Activated naive CD4-positive, alpha-beta T cell treated with anti-CD3 and anti-CD28 coated beads, Interleukin-2, amount 50 U/mL, for 16 hours (primary cell): ENCODE data around the gene PTPRU.

Source experiments
- DNase-seq: peaks from one replicate; pipeline ENCODE4 v3.0.0-alpha.2; 2020

The PTPRU gene

DNA sequence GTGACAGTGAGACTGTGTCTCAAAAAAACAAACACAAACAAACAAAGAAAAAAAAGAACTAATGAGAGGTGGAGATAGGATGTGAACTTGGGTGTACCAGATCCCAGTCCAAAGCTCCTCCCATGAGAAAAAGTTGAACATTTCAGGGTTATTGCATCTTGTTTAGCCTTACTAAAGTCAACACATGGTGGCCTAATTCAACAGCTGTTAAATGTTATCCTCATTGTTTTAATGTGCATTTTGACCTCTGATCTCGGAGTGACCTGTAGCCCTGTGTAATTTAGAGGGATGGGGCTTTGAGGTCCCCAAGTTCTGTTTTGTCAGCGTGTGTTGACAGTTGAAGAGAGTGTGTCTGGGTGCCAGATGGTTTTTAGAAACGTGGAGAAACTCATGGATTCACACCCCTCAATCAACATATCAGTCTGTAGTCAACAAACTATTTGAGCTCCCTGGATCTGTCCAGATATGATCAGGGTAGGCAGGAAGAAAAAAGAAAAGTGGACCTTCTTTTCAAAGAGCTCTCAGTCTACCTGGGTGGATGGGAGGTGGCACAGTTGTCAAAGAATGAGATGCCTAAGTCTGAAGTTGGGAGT, 34.7 kb downstream of the PTPRU start:
- no peak for DNase-seq

DNA sequence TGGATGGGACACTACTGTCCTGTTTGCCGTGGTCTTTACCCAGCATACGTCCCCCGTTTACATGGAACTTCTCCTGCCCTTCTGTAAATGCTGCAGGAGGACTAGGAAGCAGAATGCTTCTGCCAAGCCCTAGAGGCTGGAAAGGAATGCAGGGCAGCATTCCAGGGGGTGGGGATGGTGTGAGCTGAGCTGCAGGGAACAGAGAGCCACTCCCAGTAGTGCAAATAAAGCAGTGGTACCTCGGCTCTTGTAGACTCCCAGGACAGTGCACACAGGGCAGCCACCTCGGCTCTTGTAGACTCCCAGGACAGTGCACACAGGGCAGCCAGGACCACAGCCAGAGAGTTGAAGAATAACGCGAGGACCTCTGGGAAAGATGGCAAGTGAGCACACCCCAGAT, 35.4 kb downstream of the PTPRU start:
- DNase-seq: no peak

DNA sequence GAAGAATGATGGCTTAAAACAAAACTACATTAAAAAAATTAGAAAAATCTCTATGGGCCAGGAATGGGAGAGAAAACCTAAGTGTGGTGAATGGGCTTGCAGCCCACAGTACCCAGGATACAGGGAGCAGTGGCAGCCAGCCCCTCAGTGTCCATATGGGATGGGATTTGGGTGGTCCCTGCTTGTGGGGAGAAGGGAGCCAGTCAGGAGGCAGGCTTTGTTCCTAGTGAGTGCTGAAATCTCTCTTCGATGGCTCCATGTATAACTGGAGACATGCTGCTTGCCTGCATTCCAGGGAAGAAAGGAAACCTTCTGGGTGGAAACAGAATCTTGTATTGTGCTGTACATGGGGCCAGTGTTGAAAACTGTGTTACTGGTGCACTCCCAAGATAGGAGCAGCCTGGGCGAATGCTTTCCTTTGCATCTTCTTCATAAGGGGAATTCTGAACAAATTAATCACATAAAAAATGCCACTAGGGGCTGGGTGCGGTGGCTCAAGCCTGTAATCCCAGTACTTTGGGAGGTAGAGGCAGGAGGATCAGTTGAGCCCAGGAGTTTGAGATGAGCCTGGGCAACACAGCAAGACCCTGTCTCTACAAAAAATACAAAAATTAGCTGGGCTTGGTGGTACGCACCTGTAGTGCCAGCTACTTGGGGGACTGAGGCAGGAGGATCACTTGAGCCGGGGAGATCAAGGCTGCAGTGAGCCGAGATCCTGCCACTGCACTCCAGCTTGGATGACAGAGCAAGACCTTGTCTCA, 36.0 kb downstream of the PTPRU start:
- no peak for DNase-seq

- no peak for DNase-seq
Measured at GRCh38 chr1:29275435-29275834, 39.1 kb downstream of the PTPRU start.

GRCh38 chr1:29278124-29278523, 41.8 kb downstream of the PTPRU start:
- no peak for DNase-seq

GRCh38 chr1:29279406-29279805, 43.1 kb downstream of the PTPRU start:
- no peak for DNase-seq

GRCh38 chr1:29279951-29280391, 43.6 kb downstream of the PTPRU start:
- DNase-seq: no peak

GRCh38 chr1:29280409-29281131, 44.2 kb downstream of the PTPRU start:
- no peak for DNase-seq

GRCh38 chr1:29281571-29281970, 45.2 kb downstream of the PTPRU start:
- no peak for DNase-seq

GRCh38 chr1:29282135-29282923, 46.0 kb downstream of the PTPRU start:
- DNase-seq: no peak

GRCh38 chr1:29282924-29283803, 46.8 kb downstream of the PTPRU start:
- DNase-seq: no peak

- no peak for DNase-seq
Measured at GRCh38 chr1:29283804-29284195, 47.5 kb downstream of the PTPRU start.

DNA sequence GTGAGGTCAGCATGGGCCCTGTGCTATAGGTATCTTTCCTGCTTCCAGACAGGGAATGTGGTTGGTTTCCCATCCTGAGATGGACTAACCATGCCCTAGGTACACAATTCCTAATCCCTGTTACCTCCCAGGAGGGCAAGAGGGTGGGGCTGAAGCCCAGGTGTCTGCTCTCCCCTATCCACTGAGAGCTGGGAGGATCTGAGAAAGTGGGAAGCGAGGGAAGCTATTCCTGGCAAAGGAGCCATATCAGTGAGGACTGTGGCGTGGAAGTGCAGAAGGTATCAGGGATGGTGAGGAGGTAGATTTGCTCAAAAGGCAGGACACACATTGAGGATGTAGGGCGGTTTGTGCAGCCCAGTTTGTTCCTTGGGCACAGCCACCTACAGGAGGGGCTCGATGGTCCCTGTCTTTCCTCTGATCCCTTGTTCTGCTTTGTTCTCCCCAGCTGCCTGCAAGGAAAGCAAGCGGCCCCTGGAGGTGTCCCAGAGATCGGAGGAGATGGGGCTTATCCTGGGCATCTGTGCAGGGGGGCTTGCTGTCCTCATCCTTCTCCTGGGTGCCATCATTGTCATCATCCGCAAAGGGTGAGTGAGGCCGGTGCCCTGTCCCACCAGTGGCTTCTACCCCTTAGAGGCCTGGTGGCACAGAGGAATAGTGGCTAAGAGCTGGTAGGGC, 48.1 kb downstream of the PTPRU start:
- no peak for DNase-seq

DNA sequence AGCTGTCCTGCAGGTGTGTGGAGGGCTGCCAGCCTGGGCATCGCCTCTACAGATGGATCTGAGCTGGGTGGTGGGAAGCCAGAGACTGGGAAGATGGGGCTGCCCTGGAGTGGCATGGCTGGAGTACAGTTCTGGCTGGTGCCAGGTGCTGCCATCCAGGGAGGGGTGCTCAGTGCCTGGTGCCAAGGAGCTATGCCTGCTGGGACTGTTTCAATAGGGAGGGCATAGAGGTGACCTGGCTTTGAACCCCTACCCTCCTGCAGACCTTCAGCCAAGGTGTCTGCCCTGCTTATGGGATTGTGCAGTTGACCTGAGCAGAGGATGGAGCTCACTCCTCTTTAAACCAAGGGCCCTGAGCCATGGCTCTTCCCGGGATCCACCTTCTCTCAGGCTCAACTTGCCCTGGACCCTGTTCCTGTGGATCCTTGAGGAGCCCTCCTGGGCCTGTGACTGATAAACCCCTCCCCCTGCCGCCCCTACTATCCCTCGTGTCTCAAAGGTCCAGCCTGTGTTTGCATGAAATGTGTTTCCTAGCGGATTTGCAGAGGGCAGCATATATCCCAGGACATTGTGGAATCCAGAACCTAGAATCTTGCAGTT, 48.7 kb downstream of the PTPRU start:
- DNase-seq: no peak

GRCh38 chr1:29285771-29286170, 49.4 kb downstream of the PTPRU start:
- no peak for DNase-seq

GRCh38 chr1:29286194-29286767, 50.0 kb downstream of the PTPRU start:
- no peak for DNase-seq

DNA sequence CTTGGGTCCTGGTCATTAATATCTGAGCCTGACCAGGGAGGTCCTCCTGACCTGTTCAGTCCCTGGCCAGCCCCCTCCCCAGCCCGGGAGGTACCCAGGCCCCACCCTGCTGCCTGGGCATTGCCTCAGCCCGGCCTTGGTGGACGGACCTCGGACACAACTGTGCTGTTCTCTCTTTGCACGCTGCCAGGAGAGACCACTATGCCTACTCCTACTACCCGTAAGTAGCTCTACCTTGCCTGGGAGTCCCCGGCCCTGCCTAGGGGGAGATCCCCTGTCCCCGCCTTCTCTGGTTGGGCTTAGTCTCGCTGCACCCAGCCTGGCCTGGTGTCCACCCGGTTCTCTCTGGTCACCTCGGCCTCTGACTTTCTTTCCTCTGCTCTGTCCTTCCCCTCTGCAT, 53.2 kb downstream of the PTPRU start:
- no peak for DNase-seq

GRCh38 chr1:29290414-29290985, 54.2 kb downstream of the PTPRU start:
- DNase-seq: no peak

DNA sequence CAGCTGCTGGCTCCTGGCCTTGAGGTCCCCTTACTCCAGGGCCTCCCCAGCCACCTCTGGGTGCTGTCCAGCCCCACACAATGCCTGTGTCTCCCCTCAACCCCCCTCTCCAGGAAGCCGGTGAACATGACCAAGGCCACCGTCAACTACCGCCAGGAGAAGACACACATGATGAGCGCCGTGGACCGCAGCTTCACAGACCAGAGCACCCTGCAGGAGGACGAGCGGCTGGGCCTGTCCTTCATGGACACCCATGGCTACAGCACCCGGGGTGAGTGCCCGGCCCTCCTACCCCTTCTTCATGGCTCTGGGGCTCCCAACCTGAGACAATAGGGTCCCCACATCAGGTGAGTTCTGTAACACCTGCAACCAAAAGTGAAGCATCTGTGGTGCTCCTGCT, 55.4 kb downstream of the PTPRU start:
- DNase-seq: no peak

DNA sequence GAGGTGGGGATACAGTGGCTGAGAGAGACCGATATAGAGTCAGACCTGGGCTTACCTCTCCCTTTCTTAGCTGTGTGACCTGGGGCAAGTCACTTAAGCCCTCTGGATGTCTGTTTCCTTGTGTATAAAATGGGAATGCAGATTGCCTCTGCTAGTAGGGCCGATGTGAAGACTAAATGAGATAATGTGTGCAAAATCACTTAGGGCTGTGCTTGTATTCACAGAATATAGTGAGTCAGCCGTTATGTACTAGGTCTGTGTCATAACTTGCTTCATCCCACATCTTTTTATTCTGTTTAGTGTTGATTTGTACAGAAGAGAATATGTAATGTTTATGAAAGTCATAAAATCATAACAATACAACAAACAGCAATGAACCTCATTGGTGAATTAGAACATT, 56.0 kb downstream of the PTPRU start:
- DNase-seq: no peak
